Activated CD4-positive, alpha-beta T cell treated with anti-CD3 and anti-CD28 coated beads, Interleukin-2, Interleukin-6, amounts not matched to agents 100 ng/mL and 50 ng/mL, durations not matched to agents 16 hours and 8 hours (primary cell): ENCODE measurements around the gene NAA50.

Source experiments
- DNase-seq: peaks from one replicate; pipeline ENCODE4 v3.0.0-alpha.2; 2020

Gene NAA50

DNA sequence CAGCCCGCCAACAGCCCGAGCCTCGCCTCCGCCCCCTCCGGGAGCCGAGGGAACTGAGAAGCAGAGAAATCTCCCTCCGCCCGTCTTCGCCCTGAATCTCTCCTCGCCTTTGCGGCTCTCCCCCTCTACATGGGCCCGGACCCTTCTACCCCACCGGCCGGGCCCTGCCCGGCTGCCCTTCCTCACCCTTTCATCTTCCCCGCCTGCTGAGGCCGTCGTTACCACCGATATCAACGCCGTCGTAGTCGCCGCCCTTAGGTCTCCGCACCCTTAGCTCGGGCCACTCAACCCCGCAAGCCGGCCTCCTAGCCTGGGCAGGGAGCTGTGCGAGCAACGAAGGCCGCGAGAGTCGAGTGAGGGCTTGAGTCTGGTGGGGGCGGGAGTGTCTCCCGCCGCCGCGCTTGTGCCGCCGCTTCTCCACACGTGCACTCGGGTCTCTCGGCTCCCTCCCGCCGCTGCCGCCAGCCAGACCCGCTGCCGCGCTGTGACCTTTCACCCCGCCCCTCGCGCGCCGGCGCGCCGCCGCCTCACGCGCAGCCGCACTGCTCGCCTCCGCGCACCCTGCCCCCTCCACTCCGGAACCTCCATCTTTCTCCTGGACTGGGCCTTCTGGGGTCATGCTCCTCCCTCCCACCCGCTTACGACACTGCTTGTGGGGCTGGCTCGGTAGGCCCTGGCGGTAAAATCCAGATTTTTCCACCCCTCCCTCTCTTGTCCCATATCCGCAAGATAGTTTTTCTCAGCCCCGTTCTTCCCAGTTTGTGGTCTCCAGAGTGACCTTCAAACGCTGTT, at the start of gene NAA50:
NAA50 (minus strand) TSS at position 494 of the 792 bp plus-strand sequence; CDS start at position 194, 300 bp downstream.
- peak; percentile 97 for DNase-seq

DNA sequence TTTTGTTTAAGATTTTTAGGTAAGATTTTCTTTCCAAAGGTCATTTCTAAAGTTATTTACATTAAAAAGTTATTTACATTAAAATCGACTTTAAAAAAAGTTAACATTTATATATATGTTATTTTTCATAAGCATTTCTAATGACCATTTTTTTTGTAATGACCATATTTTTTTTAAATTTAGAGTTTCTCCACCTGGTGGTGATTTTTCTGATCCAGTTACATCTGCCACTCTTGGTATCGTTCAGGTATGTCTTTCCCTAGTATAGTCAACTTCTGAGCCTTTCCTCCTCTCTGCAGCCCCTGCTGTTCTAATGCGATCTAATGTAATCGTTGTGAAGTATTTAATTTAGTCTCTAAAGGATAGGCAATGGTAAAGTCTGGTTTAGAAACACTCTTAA, 49.6 kb upstream of the NAA50 start:
- no peak for DNase-seq

DNA sequence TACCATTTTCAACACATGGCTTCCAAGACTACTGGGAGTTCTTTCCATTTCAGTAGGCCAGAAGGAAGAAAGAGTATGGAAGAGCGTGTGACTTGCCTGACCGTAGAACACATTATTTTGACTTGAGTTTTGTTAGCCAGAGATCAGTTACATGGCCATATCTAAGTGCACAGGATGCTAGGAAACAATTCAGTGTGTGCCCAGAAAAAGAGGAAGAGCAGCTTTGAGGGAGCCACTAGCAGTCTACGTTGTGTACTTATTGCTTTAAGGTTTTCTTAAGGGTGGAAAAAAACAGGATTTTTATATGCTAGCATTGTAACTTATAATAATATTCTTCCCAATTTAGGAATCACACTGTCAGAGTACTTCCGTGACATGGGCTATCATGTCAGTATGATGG, 48.5 kb upstream of the NAA50 start:
- DNase-seq: no peak

DNA sequence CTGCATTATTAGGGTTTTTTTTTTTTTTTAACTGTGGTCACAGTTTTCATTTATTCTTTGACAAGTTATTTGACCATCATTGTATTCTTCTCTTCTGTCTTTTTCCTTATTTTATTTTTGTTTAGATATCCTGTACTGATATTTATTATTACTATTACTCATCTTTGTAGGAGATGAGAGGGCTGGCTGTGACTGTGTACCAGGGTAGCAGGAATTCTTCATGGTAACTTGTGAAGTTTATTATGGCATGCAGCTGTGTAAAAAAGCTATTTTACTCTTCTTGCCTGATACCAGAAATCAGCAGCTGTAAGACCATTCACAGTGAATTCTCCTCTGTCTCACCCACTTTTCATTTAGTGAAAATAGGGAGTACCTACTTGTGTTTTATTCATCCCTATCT, 45.3 kb upstream of the NAA50 start:
- DNase-seq: no peak

DNA sequence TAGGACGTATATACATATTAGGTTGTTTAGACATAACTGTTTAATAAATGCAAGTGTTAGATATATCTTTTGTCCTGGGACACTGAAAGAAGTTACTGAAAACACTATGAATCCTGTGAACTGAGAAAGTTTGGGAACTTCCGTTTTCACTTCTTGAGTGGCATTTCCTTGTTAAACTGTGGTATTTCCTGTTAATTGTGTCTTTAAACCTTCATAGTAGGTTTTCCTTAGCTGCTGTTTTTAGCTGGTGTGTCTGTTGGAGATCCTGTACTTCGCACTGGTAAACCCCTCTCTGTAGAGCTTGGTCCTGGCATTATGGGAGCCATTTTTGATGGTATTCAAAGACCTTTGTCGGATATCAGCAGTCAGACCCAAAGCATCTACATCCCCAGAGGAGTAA, 37.9 kb upstream of the NAA50 start:
- no peak for DNase-seq

DNA sequence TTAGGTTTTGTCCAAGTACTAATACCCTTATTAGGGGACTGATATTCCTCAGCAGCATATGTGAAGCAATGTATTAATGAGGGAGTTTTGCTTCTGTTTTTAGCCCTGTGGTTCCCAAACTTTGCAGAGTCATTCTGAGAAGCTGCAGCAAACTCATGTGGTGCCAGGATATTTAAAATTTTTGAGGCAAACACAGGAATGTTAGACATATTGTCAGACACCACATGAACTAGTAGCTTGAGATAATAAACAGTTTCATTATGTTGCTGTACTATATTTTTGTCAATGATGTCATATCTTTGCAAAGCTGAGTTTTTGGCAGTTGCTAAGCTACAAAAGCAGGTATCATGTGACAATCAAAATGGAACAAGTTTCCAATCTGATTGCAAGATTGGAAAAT, 37.4 kb upstream of the NAA50 start:
- DNase-seq: no peak

DNA sequence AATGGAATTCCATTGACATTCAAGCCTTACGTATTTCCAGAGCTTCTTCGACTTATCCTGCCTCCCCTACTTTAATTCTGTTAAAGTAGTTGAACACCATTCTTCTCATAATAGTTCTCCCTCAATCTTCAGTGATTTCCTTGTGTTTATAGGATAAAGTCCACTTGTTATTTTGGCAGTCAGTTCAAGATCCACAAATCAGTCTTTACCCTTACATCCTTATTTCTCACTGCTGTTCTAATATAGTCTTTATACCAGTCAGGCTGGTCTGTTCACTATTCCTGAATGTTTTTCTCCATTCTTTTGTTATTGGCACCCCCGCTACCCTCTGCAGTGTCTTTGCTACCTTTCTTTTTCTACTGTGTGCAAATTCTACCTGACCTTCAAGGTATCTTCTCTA, 30.5 kb upstream of the NAA50 start:
- no peak for DNase-seq

DNA sequence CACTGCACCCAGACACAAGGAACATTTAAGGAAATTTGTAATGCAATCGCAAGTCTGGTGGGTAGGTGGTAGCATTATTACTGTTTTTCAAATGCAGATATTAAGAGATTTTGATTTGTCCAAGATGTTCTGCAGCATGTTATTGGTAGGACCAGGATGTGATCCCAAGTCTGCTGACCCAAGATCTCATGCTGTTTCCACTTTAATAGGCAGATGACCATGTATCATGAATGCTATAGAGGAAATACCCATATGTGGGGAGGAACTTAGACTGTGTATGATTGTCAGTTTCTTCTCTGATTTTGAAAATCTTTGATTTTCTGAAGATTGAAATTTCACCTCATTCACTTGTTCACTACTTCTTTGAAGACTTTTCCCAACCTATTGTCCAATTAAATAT, 29.5 kb upstream of the NAA50 start:
- no peak for DNase-seq

DNA sequence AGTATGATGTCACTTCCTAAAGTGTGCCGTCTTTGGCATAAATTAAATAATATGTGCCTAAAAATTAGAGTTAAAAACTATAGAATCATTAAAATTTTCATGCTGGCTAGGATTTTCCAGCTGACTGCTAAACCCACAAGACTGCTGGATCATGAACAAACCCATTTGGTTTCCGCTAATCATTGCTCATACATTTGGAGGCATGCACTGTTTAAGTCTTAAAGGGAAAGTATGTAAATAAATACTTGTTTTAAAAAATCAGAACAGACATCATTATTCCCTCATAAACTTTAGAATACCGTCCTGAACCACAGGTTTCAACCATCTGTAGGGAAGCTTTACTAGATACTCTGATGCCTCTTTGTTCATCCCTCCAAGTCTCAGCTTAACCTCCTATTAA, 27.3 kb upstream of the NAA50 start:
- no peak for DNase-seq

DNA sequence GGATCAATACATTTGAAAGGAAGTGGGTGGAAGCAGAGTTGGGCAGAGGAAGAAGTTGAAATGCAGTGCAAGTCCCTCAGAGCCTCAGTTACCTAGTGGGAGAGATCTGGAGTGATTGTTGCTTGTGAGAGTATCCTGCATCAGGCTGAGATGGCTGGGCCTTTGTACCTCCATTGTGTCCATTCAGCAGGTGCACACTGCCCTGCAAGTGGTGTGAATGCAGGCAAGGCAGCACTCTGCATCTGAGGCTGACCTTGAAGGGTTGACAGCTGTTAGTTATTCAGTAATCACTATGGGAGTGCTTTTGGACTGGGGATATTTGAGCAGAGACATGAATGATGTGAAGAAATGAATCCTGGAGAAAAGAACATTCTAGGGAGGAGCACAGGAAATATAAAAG, 25.9 kb upstream of the NAA50 start:
- DNase-seq: no peak

DNA sequence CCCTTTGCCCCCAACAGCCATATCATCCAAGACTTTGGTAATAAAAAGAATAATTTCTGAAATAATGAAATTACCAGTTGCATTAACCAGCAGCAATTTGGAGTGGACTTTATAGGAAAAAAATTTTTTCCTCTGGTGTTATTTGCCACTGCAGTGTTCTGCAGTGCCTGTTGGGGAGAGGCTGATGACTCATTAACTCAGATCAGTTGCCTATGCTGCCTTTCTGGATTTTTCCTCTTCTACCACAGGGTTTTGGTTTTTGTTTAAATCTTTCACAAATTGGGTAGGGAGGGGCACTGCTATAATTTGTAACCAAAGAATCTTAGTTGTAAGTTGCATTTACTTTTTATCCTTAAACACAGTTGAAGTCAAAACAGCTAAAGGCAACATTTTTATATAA, 23.5 kb upstream of the NAA50 start:
- DNase-seq: peak; percentile 23

DNA sequence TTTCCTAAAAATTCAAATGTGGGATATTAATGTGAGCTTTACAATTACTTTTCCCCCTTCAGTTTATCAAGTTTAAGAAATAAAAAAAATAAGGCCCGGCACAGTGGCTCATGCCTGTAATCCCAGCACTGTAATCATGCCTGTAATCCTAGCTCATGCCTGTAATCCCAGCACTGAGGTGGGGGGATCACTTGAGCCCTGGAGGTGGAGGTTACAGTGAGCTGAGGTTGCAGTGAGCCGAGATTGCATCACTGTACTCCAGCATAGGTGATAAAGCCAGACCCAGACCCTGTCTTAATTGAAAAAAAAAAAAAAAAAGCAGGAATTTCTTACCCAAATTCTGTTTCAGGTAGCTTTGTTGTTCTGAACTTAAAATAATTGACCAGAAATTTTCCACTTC, 18.6 kb upstream of the NAA50 start:
- DNase-seq: no peak

DNA sequence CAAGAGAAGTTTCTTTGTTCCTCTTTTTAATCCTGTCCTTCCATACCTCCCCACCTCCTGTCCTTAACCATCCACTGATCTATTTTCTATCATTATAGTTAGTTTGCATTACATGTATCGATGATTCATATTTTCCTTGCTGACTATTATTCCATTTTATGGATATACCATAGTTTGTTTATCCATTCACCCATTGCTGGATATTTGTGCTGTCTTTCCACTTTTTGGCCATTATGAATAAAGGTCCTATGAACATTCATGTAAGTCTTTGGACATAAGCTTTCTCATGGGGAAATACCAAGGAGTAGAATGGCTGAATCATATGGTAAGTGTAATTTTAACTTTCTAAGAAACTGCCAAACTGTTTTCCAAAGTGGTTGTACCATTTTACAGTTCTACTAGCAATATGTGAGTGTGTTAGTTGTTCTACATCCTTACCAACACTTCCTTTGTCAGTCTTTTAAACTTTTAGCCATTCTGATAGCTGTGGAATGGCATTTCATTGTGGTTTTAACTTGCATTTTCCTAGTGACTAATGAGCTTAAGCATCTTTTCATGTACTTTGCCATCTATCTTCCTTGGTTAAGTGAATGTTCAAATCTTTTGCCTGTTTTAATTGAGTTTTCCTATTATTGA, 12.5 kb upstream of the NAA50 start:
- DNase-seq: no peak

DNA sequence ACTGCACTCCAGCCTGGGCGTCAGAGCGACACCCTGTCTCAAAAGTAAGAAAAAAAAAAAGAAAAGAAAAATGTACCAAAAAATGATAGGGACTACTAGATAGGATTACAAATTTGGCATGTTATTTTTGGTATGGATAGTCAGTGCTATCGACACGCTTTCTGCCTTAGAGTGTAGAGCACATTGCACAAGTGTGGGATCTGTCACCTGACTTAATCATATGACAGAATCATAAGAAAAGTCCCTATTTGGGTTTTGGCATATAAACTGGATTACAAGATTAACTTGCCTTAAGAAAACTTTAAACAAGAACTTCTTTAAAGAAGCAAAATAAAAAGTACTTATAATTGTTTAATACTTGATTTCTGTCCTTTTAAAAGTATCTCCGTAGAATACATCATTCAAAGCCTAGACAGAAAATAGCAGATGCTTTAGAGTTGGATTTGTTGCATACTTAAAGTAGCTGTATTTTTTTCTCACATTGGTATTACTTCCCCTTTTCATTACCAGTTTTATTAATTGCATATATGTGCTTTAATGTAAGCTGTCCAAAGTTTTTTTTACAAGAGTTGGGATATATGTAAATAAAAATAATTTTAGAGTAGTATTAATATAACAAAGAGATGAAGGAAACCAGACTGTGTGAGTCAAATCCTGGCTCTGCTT, 8.6 kb upstream of the NAA50 start:
- no peak for DNase-seq

DNA sequence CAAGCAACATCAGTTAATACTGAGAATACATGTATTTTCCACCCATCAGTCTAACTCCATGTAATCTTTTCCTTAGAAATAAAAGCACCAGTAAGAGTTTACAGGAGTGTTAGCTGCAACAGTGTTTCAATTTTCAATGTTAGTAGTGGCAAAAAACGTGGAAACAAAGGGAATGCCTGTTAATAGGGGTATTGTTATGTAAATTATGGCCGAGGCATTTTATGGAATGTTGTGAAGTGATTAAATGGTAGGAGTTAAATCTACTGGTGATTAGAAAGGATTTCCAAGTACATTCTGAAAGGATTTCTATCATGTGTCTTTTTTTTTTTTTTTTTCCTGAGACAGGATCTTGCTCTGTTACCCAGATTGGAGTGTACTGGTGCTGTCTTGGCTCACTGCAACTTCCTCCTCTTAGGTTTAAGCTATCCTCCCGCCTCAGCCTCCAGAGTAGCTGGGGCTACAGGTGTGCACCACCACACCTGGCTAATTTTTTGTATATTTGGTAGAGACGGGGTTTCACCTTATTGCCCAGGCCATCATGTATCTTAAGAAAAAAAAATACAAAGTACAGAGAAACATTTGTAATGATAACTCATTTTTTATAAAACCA, 7.4 kb upstream of the NAA50 start:
- DNase-seq: no peak

DNA sequence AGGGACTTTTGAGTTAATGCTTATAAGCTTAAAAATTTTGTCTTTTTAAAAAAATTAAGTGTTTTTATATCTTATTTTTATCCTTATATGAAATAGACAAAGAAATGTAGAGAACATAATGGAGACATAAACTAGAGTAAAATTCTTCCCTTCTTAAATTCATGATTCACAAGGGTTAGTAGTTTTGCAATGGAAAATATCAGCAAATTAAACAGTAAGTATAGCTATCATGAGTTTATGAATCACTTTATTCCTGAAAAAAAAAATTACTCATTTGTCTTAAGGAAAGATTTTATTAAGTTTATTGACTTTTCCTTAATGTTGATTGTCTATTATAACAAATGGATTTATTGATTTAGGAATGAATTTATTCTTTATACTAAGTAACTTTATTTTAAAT, 5.1 kb upstream of the NAA50 start:
- no peak for DNase-seq

DNA sequence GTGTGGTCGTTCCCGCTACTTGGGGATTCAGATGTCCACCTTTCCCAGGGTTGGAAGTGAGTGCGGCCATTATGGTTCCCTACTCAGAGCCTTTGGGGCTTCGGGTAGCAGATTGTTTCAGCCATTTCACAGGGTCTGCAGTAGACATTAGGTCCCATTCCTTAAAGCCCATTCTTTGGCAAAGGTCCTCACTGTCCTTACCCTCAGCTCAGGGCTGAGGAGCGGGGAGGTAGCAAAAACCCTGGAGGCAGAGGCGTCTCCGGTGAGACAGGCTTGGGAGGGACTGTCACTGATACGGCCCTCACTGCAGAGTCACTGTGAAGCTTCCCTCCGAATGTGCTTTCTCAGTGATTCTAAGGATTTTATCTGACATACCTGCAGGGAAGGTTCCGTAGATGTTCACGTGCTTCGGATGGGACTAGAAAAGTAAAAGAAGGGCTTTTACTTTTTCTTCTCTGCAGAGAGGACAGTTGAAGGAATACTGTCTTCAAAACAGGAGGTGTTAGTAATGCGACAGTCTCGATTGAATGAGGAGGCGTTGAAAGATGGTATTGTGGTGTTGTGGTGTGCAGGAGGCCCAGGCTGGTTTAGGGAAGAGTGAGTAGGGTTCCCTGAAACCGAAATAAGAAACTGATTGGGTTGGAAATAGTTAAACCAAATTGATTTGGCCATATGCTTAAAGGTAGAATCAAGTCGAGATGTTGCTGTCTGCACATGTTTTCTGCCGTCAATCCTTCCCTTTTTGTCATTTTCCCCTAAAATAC, 1.4 kb upstream of the NAA50 start:
- DNase-seq: peak; percentile 65

DNA sequence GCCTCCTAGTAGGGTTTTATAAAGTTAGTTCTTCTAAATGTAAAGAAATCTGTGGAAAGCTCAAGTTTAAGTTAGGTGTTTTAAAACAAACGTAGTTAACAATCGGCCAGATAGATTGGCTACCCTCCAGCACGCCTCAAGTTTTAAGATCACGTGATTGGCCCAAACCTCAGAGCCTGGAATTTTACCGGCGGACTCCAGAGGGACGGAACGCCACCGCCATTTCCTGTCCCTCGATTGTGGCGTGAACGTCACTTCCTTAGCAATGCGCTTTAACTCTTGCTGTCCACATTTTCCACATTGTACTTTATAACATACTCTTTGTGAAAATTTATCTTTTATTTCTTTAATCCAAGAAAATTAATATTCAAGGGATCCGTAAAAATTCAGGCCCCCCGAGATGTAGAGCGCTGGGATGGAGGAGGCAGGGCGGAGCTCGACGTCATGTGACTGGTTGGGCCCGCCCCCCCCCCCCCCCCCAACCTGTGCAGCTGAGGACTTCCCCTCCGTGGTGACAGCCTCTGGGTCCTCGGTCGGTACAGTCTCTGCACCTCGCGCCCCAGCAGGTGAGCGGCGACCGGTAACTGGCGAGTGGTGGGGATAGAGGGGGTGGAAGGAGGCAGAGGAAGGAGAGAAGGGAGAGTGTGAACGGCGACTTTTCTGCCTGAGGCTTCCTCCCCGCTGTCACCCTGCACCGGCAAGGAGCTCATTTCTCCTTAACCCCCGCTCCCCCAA, 666 bp upstream of the NAA50 start, which contains the start of gene ATP6V1A:
ATP6V1A (plus strand) TSS at position 488 of the 735 bp plus-strand sequence. CDS start 31,719 bp downstream, outside the sequence.
- DNase-seq: peak; percentile 88

DNA sequence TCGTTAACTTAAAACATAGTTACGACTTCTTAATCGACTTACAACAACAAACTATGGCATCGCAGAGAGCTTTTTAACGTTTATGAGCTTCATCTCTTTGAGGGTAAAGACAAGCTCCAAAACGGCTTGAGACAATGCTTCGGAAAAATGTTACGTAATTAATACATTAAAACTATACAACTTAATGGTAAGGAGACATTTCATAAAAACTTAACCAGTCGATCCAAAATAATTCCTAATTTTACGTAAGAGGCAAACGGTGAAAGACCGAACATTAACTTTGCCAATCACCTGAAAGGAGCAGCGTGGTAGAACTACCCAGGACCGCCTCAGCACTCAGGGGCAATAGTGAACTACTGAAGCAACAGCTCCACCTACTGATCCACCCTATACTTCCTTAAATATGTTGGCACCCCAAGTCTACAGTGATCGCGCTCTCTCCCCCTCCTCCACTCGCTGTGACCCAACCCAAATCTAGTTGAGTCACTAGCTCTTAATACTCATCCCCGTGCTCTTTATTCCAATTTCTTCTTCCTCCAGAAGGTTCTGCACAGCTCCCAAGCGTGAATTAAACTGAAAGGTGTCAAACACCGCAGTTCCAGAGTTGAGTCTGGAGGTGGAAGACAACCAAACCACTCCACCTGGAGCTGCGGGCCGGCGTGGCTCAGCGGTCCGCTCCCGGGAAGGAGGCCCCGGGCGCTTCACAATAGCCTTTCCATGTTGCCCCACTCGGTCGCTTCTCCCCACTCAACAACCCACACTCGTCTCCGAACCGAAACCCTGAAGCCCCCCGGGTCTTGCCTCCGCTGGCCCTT, 901 bp downstream of the NAA50 start:
- DNase-seq: peak; percentile 88

DNA sequence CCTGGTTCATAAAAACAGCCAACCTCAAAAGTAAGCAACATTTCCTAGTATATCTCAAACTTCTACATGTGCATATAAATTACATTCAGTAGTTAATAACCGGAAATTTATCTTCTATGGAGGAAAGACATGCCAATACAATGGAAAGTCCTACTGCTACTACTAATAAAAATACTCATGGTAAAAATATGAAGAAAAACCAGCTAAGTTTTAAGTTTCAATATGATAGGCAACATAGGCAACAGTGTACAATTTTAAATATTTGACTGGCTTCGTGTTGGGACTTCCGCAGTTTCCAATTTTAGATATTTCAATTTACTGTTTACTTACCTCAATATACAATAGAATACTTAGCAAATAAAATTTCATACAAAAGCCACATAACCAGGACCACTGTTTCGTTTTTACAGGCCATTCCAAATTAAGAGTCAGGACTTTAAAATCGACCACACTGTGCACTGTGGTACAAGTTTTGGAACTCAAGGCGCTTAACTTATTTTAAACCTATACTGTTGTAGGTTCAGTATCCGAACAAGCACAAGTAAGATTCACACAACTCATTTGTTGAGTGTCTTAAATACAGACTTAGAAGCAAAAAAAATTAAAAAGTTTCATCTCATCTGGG, 2.9 kb downstream of the NAA50 start:
- DNase-seq: no peak

DNA sequence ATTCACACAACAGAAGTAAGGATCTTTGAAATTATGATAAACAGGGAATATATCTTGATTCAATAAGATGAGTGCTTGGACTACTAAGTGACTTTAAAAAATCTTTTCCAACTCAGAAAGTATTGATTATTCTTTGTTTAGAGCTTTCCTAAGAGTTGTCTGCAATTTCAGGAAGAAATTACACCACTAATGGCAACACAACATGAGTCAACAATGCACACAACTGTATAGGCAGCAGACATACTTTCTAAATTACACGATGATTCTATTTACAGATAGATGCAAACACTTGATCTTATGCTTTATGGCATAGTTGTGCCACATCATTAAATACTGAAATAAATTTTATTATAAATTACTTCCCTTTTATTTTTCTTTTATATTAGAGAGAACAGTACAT, 4.4 kb downstream of the NAA50 start:
- DNase-seq: peak; percentile 16
